Gastrocnemius medialis (tissue), 4 donors: ENCODE data around the gene SLC25A1.

ENCODE experiments used
- CTCF ChIP-seq, 5 experiments: fragments of 450-650 bp in 3 of 5; fragments of 200-600 bp in 2 of 5; sonication (generic) in 2 of 5; IDR thresholded peaks in 4 of 5; conservative IDR thresholded peaks in 1 of 5; 1 replicate in 4 of 5; 2 replicates in 1 of 5; pipeline ENCODE4 v1.5.1; 2016 to 2019; ENCODE audit warnings: antibody characterized with exemption in 5 of 5, mild to moderate bottlenecking in 3 of 5, moderate library complexity in 3 of 5
- POLR2A ChIP-seq, 2 donors: fragments of 450-650 bp; IDR thresholded peaks; one replicate each; pipeline ENCODE4 v1.6.1; 2017; ENCODE audit warnings: antibody characterized with exemption in 2 of 2, mild to moderate bottlenecking in 2 of 2, moderate library complexity in 2 of 2

DNA sequence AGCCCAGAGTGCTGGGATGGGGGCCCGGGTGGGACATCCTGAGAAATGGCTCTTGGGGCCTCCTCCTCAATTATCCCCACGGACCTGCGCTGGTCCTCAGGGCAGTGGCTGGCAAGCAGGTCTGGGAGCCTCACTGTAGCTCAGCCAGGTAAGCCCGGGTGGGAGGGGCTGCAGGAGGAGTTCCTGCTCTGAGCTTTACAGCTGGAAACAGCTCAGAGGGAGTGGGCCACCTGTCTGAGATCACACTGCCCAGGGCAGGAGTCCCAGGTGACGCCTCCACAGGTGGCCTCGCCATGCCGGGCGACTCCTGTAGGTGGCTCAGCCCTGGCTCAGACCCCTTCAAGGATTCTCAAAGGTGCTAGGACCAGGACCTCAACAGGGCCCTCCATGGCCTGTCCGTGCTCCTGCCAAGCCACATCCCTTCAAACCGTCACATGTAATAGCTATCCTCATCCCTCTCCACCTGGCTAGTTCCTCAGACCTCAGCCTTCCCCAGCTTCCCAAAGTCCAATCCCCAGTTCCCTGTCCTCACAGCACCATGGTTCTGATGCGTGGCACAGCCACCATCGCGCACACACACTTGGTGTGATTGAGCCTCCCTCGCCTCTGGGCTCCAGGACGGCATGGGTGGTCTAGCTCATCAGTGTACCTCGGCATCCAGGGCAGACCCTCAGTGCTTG, 51.1 kb downstream of the SLC25A1 start:
- TF ChIP-seq POLR2A (IDR thresholded peaks at IDR 0.05): no peak
- TF ChIP-seq CTCF (IDR thresholded peaks at IDR 0.05 in 4 of 5, conservative IDR thresholded peaks at IDR 0.05 in 1 of 5): no peak
